HG03460 (cell line): ENCODE results near the gene SNX10.
"Not testable (repeated sequence)": the region's sequence is repeated elsewhere in the genome, so short reads cannot be mapped to it uniquely, and the experiment has no call there.

Experiments used
- ATAC-seq: cut with Tn5 transposase; IDR thresholded peaks from one replicate; pipeline ENCODE4 v1.9.1; 2021; ENCODE audit not compliant: unreplicated experiment

Gene SNX10

GRCh38 chr7:26291699-26292538 lies at the start of gene SNX10:
TSS of gene SNX10 (plus strand) at chr7:26291862. CDS start at chr7:26346443, 54,581 bp downstream.
- peak; percentile 73 for ATAC-seq

GRCh38 chr7:26245150-26245549 lies 46.5 kb upstream of the SNX10 start:
- ATAC-seq, result no peak

- ATAC-seq, result no peak
Observed at GRCh38 chr7:26250239-26250638, 41.4 kb upstream of the SNX10 start.

- not testable (repeated sequence) for ATAC-seq
Observed at GRCh38 chr7:26261866-26262265, 29.8 kb upstream of the SNX10 start.

GRCh38 chr7:26265065-26265464 lies 26.6 kb upstream of the SNX10 start:
- no peak for ATAC-seq

GRCh38 chr7:26265499-26266075 lies 26.1 kb upstream of the SNX10 start:
- no peak for ATAC-seq

GRCh38 chr7:26267601-26268166 lies 24.0 kb upstream of the SNX10 start:
- no peak for ATAC-seq

- no peak for ATAC-seq
Observed at GRCh38 chr7:26275213-26275612, 16.4 kb upstream of the SNX10 start.

- ATAC-seq, result no peak
Observed at GRCh38 chr7:26278770-26279169, 12.9 kb upstream of the SNX10 start.

GRCh38 chr7:26279405-26279804 lies 12.3 kb upstream of the SNX10 start:
- no peak for ATAC-seq

GRCh38 chr7:26280097-26280496 lies 11.6 kb upstream of the SNX10 start:
- ATAC-seq, result no peak

GRCh38 chr7:26280723-26281122 lies 10.9 kb upstream of the SNX10 start:
- no peak for ATAC-seq

GRCh38 chr7:26284477-26284876 lies 7.2 kb upstream of the SNX10 start:
- ATAC-seq, result no peak

- ATAC-seq, result no peak
Observed at GRCh38 chr7:26284995-26285632, 6.5 kb upstream of the SNX10 start.

- no peak for ATAC-seq
Observed at GRCh38 chr7:26286157-26286556, 5.5 kb upstream of the SNX10 start.

GRCh38 chr7:26288126-26288525 lies 3.5 kb upstream of the SNX10 start:
- not testable (repeated sequence) for ATAC-seq

- no peak for ATAC-seq
Observed at GRCh38 chr7:26291251-26291650, 411 bp upstream of the SNX10 start.

- no peak for ATAC-seq
Observed at GRCh38 chr7:26292768-26293560, 1.3 kb downstream of the SNX10 start.

- peak; percentile 68 for ATAC-seq
Observed at GRCh38 chr7:26293569-26294308, 2.1 kb downstream of the SNX10 start.

- no peak for ATAC-seq
Observed at GRCh38 chr7:26295015-26295414, 3.4 kb downstream of the SNX10 start.
